VCaP (cell line): ENCODE data around the gene DMBT1.

Experiments used
- H3K27ac ChIP-seq: fragments of 450-650 bp; 2 replicates; pipeline ENCODE4 v1.5.1; 2017
- TF ChIP-seq, protein P1 (sequence below): fragments of 450-650 bp; conservative IDR thresholded peaks from 2 replicates; pipeline ENCODE4 v1.5.1; 2017; ENCODE audit warnings: mild to moderate bottlenecking, moderate library complexity

The DMBT1 gene

DNA sequence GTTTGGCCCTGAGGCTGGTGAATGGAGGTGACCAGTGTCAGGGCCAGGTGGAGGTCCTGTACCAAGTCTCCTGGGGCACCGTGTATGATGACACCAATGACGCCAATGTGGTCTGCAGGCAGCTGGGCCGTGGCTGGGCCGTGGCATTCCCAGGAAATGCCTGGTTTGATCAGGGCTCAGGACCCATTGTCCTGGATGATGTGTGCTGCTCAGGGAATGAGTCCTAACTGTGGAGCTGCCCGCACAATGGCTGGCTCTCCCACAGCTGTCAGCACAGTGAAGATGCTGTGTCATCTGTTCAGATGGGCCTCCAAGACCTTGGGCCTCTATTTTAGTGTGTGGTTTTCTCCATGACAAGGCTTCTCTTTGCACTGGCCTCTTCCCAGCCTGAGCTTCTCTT is 64.0 kb downstream of the DMBT1 start:
- no peak overlapping the region for H3K27ac ChIP-seq
- TF ChIP-seq, protein P1, sequence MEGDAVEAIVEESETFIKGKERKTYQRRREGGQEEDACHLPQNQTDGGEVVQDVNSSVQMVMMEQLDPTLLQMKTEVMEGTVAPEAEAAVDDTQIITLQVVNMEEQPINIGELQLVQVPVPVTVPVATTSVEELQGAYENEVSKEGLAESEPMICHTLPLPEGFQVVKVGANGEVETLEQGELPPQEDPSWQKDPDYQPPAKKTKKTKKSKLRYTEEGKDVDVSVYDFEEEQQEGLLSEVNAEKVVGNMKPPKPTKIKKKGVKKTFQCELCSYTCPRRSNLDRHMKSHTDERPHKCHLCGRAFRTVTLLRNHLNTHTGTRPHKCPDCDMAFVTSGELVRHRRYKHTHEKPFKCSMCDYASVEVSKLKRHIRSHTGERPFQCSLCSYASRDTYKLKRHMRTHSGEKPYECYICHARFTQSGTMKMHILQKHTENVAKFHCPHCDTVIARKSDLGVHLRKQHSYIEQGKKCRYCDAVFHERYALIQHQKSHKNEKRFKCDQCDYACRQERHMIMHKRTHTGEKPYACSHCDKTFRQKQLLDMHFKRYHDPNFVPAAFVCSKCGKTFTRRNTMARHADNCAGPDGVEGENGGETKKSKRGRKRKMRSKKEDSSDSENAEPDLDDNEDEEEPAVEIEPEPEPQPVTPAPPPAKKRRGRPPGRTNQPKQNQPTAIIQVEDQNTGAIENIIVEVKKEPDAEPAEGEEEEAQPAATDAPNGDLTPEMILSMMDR = no peak

DNA sequence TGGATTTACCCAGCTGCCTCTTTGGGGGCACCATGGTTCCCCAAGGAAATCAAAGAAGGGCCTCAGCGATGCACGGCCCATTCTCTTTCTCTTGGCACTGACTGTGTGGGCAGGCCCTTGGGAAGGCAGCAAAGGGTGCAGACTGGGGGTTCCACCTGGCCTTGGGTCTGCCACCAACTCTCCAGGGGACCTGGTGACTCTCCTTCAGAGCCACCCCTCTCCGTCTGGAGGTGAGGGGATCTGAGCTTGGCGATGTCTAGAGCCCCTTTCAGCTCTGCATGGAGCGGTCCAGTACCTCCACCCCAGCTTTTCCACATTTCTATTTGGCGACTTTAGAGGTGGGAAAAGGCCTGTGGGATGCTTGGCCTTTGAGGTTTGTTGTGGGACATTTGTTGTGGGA is 70.0 kb downstream of the DMBT1 start:
- TF ChIP-seq, protein P1 = no peak
- H3K27ac ChIP-seq = no peak overlapping the region

DNA sequence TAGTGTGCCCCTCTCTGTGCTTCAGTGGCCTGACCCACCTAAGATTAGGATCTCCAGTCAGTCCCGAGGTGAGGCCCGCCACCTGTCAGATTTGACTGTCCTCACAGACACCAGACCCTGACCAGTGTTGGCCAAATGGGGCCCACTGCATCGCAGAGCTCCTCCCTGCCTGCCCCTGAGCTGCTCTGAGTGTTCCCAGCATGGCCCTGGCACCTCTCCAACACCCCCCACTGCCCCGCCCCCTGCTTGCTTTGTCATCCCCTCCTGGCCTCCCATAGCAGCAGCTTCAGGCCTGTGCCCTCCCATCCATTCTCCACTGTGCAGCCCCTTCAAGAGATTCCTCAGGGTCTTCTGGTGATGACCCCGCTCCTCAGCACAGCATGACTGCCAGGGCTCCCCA is 71.5 kb downstream of the DMBT1 start:
- H3K27ac ChIP-seq = no peak overlapping the region
- TF ChIP-seq, protein P1 = no peak

DNA sequence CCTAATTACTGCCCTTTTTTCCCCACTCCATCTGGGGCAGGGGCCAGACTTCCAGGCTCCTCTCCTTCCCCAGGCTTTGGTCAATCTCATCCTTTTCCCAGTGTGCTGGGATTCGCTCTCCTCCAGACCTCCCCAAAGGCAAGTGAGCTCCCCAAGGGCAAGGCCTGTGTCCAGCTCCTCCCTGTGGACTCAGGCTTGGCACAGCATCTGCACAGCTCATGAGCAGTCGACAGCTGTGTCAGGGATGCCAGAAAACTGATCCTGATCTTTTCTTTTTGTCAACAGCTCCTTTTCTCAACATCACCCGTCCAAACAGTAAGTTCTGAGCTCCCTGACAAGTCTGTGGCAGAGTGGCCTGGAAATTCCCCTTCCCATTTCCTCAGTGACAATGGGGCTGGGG is 72.0 kb downstream of the DMBT1 start:
- H3K27ac ChIP-seq = no peak overlapping the region
- TF ChIP-seq, protein P1 = no peak

DNA sequence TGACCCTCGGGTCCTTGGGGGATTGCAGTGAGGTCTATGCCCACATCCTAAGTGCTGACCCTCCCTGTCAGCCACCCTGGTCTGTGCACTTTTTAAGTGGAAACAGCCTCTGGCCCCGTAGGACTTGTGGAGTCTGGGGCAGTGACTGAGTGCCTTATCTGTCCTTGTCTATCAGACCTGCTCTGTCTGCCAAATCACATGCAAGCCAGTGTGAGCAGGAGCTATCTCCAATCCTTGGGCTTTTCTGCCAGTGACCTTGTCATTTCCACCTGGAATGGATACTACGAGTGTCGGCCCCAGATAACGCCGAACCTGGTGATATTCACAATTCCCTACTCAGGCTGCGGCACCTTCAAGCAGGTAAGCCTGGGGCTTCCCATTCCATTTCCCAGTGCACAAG is 76.4 kb downstream of the DMBT1 start:
- TF ChIP-seq, protein P1 = no peak
- no peak overlapping the region for H3K27ac ChIP-seq

DNA sequence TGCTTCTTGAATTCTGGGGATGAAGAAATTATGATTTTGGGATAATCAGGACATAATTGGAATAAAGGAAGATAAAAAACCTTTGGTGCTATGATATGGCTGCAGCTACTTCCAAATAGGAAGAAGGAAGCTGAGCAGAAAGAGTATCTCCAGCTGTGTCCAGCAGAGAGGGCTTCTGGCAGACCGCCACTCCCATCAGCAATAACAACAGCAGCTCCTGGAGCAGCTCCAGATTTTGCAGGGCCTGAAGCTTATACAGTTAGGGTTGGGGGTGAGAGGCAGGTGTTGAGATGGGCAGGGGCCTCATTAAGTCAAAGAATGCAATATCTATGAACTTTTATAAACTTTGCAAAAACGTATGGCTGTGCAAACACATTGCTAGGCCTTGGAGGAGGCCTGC is 76.8 kb downstream of the DMBT1 start:
- no peak overlapping the region for H3K27ac ChIP-seq
- TF ChIP-seq, protein P1 = no peak

DNA sequence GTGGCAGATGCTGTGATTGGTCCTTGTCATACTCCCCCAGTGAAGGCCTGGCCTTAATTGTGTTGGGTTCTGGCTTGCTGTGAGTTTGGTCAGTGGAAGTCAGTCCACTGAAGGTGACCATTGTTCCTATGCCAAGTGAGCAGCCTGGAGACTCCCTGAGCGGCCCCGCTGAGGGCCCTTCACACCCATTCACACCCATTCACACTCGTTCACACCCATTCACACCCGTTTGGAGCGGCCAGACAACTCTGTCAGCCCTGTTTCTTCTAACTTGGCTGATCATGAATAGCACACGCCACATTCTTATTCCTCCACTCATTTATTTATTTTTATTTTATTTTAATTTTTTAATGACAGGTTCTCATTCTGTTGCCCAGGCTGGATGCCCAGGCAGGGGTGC is 77.6 kb downstream of the DMBT1 start:
- H3K27ac ChIP-seq = no peak overlapping the region
- TF ChIP-seq, protein P1 = no peak

DNA sequence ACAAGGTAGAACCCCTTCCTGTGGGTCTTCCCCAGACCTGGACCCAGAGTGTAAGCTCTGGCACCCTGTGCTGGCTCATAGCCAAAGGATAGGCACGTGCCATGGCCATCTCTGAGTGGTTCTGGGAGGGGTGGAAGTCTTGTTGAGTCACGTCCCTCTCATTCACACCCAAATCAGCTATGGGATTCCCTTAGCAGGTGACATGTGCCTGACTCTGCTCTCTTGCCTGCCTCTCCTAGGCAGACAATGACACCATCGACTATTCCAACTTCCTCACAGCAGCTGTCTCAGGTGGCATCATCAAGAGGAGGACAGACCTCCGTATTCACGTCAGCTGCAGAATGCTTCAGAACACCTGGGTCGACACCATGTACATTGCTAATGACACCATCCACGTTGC is 79.2 kb downstream of the DMBT1 start:
- TF ChIP-seq, protein P1 = no peak
- no peak overlapping the region for H3K27ac ChIP-seq
